NCI-H345 (cell line): ENCODE measurements around the gene OMA1.
"Not testable (repeated sequence)": the region's sequence is repeated elsewhere in the genome, so short reads cannot be mapped to it uniquely, and the experiment has no call there.

ENCODE experiments used
- DNase-seq: peaks from one replicate; lab custom pipeline; 2025; lab: John Stamatoyannopoulos, UW

OMA1 gene

DNA sequence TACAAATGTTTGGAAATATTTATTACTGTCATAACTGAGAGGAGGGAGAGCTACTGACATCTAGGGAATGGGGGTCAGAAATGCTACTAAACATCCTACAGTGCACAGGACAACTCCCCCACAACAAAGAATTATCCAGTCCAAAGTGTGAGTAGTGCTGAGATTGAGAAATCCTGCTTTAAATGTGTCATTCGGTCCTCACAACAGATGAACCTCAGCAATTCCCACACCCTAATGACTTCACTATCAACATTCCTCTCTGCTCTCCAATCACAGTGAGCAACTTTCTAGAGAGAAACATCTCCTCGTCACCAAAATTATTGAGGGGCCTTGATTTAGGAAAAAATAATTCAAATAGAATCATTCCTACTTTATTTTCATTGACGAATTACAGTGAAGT lies 18.0 kb downstream of the OMA1 start:
- DNase-seq = no peak

DNA sequence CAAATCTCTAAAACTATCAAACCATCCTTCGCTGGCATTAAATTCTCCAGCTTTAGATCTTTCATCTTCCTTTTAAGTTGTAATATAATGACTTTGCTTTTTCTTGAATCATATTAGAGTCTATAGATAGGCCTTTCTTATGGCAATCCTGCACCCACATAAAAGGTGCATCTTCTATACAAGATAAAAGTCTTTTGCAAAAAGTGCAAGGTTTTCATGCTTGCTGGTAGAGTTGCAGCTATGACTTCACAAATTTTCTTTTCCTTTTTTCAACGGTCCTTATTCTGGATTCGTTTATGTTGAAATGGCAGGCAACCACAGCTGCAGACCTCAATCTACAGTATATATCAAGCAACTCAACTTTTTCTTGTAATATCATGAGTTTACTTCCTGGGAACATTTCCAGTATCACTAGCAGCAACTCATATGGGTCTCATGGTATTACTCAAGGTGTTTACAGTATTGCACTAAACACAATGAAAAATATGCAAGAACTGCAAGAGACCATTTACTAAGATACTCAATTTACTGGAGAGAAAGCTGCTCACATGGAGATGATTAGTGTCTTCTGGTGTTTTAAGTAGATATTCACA lies 22.1 kb downstream of the OMA1 start:
- no peak for DNase-seq

DNA sequence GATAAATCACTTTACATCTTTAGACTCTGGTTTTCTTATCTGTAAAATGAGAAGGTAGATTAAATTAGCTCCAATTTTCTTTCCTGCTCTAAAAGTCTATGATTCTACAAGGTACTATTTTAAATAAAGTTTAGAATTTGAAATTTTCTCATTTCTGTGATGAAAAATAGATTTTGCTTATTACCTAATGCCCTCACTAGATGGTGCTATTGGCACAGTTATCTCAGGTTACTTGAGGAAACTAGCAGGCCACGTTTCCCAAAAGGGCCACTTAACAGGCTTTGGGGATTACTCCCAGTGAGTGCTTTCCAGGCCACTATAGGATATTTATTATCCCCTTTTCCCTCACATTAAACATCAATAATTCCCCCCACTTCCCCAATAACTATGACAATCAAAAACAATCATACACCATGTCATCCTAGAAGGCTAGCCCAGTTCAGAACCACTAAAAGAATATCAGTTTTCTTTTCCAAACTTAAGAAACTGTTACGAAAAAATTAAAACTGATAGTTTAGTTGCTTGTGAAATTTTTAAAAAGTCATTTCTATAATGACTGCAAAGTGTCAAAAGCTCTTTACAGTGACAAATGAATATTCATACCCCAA lies 30.6 kb downstream of the OMA1 start:
- peak; percentile 71 for DNase-seq

DNA sequence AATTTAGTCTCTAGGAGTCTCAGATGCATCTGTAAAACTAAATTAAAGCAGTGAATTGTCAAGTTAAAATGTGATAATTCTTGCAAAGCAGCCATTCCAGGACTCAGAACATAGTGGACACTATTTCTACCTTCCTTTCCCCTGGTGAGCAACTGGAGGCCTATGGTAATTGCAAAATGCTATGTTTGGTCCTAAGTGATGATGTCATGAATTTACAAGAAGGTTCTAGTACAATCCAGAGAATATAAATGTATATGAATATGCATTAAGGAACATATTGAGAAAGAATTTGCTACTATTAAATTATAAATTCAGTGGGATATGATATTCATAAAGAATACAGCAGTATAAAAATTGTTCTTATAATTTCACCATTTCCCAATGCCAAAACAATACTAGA lies 32.6 kb downstream of the OMA1 start:
- DNase-seq = no peak

DNA sequence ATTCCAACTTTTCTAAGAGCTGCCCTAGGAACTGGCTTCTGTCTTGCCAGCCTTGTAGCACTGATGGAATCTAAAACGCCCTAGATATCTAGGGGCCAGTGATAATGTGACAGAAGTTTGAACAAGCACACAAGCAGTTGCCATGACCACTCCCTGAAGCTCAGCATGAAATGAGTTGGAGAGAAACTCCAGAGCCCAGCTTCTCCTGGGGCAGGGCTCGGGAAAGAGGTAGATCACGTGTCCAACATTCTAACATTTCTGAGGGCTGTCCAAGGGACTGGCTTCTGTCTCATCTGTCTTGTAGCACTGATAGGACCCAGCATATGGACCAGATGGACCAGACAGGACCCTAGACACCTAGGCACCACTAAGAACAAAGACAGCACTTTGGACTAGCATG lies 37.9 kb downstream of the OMA1 start:
- DNase-seq = no peak

DNA sequence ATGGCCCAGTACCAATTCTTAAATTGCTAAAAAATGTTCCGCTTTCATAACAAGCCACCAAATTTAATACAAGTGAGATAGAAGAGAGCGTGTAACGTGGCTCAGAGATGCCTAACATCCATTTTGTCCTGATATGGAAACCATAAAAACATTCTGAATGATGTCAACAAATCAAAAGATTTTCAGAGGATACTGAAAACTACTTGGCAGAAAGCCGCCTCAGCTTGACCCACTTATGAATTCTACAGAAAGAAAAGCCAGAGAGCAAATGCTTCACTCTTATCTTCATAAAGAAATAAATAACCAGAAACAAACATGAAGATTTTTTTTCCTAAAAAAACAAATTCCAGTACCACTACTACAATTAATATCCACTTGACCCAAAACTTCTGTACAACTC lies 41.2 kb downstream of the OMA1 start:
- DNase-seq = no peak

DNA sequence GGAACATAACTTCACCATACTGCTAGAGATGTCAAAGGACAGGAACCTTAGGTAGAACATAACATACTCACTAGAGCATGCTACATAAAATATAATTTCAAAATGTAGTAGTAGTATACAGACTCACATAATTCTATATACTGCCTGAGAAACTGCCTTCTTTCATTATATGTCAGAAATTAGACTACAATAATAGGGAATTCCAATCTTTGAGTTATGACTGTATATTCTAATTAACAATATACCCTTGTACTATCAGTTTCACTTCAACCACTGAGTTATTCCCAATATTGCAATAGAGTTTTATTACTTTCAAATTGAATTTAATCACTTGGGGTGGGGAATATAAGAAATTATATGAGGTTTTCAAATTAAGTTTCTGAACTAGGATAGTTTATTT lies 44.0 kb downstream of the OMA1 start:
- DNase-seq = no peak

DNA sequence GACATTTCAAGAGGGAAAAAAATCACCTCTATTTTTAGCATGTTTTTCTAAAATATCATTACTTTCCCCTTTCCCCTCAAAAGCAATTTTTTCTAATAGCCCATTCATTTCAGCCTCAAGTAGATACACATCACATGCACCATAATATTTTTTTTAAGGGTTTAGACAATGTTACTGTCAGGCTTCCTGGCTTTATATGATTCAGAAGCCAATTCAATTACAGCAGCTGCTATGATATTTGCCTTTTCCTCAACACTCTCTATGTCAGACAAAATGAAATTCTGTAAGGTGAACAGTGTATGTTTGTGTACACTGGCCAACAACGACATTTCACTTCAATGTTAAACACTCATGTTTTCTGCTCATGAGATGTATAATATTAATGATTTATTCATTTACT lies 46.5 kb downstream of the OMA1 start:
- peak; percentile 1 for DNase-seq

DNA sequence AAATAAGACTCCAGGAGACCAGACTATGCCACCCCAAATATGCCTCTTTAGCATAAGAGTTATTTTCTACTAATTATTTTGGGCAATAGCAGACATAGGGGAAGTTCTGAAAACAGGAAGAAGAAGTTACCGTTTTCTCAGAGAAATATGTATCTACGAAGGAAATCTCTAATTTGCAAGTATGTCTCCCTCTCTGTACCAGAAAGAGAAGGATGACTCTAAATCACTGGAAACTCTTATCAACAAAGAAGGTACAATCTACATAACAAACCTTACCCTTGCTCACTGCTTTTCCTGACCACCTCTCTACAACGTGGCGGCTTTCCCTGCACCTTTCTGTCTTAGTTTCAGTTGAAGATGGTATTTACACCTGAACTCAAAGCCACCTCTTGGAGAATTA lies 49.0 kb downstream of the OMA1 start:
- no peak for DNase-seq

DNA sequence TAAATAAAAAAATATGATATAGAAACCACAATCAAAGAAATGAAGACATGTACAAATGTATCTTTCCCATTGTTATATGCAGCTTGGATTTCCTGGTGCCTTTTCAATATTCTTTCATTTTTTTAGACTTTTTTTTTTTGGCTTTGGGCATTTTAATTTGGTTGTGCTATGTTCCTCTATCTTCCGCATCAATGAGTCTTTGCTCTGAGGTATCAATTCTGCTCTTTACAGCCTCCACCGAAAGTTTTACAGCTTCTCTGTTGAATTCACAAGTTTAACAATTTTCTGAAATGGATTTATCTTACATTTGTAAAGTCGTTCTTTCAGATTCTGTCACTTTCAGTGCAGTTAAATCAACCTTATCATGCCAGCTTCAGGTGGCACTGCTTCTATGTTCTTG lies 50.5 kb downstream of the OMA1 start:
- no peak for DNase-seq

DNA sequence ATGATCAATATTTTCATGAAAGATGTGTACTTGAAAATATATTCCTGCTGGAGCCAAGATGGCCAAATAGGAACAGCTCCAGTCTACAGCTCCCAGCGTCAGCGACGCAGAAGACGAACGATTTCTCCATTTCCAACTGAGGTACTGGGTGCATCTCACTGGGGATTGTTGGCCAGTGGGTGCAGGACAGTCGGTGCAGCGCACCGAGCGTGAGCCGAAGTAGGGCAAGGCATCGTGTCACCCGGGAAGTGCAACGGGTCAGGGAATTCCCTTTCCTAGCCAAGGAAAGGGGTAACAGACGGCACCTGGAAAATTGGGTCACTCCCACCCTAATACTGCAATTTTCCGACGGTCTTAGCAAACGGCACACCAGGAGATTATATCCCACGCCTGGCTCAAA lies 57.6 kb downstream of the OMA1 start:
- not testable (repeated sequence) for DNase-seq

DNA sequence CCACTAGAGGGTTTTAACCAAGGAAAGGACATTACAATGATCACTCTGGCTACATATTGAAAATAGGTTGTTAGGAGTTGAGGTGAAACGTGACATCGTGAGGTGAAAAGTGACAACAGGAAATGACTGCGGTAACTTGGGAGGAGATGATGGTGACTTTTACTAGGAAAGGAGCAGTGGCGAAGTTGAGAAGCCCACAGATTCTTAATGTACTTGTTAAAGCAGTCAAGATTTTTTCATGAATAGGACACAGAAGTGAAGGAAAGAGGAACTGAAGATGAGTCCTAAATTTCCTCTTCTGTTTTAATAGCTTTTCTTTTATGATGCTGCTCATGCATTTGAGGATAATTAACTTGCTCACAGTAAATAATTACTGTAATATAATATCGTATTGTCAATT lies 59.5 kb downstream of the OMA1 start:
- DNase-seq = no peak

DNA sequence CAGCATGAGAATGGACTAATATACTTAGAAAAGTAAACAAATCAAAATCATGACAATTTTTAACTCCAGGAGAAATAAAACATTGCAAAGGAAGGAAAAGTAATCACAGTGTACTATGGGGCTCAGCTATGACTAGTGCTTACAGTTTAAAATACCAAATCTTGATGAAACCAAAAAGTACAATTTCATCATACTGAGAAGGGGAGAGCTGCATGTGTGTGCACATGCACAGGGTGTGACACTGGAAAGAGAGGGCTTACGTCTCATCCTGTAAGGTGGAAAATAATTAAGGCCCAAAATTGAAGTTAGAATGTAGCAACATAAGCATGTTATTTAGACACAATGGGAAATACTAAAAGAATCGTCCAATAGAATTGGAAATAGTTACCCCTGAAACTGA lies 64.6 kb downstream of the OMA1 start:
- no peak for DNase-seq

DNA sequence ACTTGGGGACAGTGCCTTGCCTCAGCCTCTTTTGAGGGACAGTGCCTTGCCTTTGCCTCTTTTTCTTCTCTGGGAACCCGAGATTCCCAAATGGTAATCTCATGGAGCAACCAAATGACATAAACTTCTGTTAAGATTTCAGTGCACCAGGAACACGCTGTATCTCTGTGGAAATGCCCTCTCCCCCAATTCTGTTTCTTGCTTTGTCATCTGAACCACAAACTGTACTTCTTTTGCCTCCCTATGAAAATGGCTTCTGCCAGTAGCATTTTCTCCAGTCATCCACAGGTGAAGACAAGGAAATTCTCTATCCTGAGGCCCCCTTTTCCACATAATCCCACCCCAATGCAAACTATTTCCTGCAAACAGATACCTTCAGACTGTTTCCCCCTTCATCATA lies 66.3 kb downstream of the OMA1 start:
- no peak for DNase-seq

DNA sequence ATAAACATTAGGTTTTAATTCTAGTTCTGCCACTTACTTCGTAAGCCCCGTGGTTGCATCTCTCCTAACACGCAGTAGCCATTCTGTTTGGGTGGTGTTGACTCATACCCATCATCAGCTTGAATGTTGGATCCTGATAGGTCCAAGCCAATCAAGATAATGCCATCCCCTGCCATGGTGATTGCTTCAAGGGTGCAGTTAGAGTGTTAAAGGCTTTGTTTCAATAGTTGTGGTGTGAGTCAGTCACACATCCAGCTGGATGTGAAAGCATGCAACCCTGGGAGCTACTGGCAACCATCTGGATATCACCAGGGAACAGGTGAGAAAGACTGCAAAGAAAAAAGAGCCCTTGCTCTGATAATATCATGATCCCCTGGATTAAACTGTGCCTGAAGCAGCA lies 69.1 kb downstream of the OMA1 start:
- DNase-seq = no peak

DNA sequence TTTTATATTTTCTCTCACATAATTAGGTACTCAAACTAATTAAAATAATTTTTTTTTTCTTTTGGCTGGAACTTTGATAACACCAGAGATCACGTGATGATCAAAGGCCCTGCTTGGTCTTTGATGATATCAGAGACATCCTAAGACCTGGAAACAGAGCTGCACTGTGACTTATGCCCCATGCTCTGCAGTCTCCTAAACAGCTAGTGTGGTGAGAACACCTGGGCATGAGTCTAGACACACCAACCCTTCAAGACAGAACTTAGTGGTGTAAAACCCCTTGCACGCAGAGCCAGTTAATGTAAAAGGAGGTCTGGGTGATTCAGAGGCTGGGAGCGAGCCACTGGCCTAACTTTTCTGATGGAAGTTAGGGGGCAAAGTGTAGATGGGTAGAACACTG lies 70.3 kb downstream of the OMA1 start:
- DNase-seq = no peak

DNA sequence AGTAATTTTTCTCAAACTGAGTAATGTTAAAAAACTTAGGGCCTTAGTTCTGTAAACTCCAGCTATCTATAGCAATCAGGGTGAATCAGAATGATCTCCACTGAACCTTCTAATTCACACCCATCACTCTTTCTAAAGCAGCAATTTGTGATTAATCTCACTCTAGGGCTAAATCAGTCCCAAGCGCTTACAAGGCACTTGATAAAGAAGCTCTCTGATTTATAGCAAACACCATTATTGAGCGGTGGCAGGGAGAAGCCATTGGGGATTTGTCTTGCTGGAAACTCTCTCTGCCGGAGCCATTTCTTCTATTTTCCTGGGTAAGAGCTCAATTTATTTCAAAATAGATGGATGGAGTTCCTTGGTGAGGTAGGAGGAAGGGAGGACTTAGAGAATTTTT lies 77.0 kb downstream of the OMA1 start:
- no peak for DNase-seq

DNA sequence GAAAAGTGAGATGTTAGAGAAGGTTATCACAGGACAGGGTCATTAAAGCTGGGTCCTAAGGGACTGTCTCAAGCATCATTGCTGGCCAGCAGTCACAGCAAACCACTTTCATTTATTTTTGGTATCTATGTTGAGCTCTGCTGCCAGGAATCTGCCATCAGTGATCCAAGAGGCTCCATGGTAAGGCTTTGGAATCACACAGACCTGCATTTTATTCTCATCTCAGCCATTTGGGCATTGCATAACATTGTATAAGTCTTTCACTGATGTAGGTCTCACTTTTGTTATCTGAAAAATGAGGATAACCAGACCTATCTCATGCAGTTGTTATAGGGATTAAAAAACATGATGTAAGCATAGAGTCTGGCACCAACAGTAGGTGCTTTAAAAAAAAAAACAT lies 77.5 kb downstream of the OMA1 start:
- no peak for DNase-seq

DNA sequence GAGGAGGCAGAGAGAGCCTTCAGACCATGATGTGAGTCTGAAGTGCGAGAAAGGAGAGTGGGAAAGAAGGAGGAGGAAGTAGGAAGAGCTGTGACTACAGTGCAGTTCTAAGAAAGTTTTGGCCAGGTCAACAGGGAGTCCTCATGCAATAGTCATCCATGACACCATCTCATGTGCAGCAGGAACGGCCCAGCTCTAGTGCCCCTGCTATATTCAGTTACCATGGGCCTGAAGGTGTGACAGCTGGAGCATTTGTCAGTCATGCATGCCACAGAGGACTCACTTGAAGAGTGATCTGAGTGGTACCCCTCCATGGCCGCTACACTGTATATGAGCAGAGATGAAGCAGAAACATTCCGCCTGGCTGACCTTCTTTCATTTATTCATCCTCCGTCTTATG lies 77.9 kb downstream of the OMA1 start:
- no peak for DNase-seq

DNA sequence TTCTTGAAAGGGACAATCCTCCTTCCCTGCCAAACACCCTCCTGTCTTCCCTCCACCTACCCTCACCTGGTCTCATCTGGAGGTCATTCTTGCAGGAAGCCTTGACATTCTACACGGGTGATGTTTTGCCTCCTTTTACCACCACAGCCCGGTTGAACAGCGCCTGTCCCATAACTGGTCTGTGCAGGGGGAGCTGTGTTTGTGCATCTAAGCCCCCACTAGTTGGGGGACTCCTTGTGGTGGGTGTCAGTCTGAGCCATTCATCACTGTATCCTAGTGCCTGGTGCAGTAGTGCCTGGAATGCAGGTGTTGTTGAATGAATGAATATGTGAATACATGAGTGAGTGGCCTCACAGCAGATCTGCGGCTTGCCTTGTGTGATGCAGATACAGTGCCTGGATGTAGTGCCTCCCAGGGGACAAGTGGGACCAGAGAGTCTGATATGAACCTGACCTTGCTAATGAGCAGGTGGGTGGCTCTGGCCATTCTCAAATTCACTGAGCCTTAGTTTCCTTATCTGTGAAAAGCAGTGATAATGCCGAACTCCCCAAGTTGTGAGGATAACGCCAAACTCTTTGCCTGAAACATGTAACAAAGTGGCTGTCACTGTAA lies 79.8 kb downstream of the OMA1 start:
- no peak for DNase-seq

DNA sequence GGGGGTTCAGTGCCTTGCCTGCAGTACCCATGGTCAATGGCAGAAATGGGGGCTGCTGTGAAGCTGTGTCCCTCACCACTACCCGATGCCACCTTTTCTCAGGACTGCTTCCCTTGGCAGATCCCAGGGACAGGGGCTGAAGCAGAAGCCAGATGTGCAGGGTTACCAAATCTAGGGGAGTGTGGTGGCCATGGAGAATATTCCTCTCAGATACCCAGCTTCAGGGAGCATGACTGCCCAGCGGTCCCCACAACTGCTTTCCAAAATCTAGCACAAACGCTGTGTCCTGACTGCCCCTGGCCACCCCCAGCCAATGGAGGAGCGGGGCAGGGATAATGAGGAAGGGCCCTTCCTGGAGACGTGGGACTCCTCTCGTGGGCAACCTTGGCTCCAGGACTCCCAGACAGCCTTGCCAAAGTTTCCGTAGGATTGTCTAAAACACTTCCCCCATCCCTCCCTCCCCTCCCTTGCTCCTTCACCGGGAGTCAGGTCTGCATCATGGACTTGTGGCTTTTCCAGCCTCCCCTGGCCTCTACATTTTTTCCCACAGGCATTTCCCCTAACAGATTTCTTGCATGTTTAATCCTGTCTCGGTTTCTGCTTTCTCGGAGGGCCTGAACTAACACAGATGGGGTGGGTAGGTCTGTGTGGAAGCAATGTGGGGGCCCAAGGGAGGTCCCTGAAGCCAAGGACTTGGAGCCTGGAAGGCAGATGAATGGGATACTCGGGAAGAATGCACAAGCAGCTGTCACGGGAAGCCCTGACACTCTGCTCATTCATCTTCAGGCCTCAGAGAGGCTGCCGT lies 80.5 kb downstream of the OMA1 start:
- DNase-seq = no peak

DNA sequence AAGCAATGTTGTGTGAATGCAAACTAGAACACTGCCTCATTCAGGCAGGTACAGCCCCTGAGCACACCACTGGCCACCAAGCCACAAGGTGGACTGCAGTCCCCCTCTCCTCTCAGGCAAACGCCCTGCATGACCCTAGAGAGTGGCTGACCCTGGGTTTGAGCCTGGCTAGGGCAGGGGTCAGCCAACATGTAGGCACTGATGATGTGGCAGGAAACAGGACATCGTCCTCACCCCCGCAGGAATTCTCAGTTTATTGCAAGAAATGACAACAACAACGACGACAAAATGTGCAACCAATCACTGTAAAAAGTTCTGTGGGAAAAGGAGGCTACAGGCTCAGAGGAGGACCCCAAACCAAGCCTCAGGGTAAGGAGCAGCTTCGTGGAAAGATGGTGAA lies 81.3 kb downstream of the OMA1 start:
- DNase-seq = no peak

DNA sequence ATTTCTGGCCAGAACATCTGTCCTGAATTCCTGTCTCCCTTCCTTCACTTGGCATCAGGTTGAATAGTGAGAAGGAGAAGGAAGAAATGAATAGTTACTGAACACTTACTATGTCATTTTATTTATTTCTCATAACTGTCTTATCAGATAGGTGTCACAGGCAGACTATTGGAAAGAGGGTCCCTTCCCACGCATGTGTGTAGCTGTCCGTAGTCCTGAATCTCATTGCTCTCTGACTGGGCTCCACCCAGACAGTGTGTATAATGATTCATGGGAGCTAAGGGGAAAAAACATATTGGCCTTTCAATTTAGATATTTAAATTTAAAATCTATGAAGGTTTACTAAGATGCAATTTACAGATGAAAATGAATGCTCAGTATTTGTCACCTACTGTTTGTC lies 86.1 kb downstream of the OMA1 start:
- no peak for DNase-seq
